GM18951 (cell line): ENCODE measurements around the gene KCNQ1OT1.

Experiments used
- POLR2A ChIP-seq: IDR thresholded peaks from 4 replicates; pipeline ENCODE4 v1.6.1; 2011; ENCODE audit warnings: mild to moderate bottlenecking; ENCODE audit not compliant: insufficient read length, insufficient read depth; ENCODE audit errors: extremely low read depth
- in situ Hi-C: fragments of 300-500 bp; cut with MboI; formaldehyde crosslinking; loops from one replicate; pipeline ENCODE4 v1.12.0; 2022; ENCODE audit warnings: low sequenced_read_pairs, mixed read lengths, inconsistent platforms; ENCODE audit not compliant: unreplicated experiment

KCNQ1OT1 gene

DNA sequence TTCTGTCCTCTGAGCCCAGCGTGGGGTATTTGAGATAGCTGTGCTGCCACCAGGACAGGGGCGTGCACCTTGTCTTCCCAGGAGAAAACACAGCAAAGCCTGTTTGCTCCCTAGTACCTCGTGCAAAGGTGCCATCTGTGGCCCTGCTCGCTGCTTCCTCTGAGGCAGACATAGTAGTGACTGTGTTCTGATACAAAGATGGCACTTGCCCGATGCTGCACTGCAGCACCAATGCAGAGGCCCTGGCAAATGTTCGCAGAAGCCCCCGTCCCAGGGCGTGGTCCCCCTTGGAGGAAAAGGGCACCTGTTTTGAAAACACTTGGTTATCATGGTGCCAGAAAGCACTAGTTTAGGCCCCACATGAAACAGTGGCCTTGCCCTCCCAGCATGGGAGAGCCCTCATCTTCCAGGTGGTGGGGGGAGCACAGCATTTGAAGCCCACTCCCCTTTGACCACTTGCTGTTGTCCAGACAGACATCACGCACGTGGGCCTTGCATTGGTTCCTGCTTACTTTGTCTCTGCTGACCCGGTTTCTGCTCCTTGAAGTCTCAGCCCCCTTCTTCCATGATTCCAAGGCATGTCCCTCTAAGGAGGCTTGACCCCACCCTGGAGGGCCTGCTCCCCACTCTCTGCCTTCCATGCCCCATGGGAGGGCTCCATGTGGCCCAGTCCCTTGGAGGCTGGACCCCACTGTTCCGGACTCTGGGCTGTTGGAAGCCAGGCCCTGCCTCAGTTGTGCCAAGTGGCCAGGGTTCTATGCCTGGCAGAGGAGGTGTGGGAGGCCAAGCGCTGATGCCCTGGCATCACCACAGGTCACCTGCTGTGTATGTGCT, 109.4 kb downstream of the KCNQ1OT1 start:
- in situ Hi-C loops, result no loop called here
- TF ChIP-seq POLR2A, result no peak

DNA sequence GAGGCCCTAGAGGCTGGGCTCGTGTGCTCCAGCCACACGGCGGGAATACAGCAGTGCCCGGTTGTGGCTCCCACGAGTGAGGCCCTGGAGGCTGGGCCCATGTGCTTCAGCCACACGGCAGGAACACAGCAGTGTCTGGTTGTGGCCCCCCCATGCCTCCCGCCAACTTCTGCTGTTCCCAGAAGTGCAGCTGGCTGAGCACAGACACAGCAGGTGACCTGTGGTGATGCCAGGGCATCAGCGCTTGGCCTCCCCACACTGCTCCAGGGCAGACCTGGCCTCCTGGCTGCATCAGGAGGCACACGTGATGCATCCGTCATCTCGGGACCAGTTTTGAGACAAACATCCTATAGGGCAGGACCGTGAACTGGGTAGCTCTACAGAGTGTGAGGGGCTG, 110.3 kb downstream of the KCNQ1OT1 start:
- no peak for TF ChIP-seq POLR2A
- in situ Hi-C loops, result no loop called here

DNA sequence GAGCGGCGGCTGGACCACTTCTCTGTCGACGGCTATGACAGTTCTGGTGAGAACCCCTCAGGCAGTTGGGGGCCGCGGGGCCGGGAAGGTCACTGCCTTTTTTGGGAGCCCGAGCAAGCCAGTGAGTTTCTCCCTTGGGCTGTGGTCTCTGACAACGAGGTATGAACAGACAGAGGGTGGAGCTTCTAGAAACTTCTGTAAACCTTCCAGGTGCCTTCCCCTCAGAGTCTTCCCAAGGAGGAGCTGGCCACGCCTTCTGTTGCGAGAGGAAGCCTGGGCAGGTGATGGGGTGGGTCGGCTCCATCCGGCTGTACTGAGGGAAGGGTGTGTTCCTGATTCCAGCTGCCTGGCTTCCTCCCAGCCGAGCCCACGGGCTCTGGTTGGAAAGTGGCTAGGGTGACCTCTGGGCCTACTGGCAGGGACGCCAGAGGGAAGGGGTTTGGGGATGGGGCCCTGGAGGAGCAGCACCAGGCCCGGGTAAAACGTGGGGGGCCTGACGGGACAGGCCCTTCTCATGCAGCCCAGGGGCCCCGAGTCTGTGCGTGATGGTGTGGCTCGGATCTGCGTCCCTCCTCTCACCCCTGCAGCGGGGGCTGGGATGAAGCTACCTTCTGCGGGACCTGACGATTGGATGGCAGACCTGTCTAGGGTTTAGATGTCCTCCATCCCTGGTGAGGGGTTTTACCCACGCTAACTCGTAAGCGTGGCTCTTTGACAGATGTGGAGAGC, 110.8 kb downstream of the KCNQ1OT1 start:
- TF ChIP-seq POLR2A, result no peak
- in situ Hi-C loops, result no loop called here

GRCh38 chr11:2587976-2588748, 111.6 kb downstream of the KCNQ1OT1 start:
- in situ Hi-C loops, result no loop called here
- no peak for TF ChIP-seq POLR2A

DNA sequence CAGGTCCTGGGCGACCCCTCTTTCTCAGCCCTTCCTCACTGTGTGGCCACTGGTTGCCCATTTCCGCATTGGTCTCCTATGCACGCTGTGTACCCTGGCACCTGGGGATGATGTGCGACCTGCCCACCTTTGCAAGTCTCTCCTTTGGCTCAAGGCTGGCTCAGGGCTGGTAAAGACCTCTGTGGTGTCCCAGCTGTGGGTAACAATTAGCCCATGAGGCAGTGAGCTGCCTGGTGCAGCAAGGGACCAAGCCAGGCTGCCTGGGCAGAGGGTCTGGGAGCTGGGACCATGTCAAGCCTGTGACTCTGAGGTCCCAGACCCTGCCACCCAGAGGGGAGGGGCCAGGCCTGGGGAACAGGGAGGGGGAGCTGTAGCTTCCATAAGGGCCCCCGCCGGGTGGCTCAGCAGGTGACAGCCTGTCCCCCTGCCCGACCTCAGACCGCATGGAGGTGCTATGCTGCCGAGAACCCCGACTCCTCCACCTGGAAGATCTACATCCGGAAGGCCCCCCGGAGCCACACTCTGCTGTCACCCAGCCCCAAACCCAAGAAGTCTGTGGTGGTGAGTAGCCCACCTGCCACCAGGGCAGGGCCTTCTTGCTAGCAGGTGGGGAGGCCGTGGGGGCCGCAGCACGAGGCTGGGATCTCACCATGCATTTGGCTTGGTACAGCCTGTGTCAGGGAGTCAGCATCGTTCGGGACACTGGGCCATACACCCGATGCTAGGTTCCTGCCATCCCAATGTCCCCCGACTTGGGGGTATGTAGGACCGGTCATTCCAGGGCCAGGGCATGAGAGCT, 112.5 kb downstream of the KCNQ1OT1 start:
- no peak for TF ChIP-seq POLR2A
- in situ Hi-C loops, result no loop called here

DNA sequence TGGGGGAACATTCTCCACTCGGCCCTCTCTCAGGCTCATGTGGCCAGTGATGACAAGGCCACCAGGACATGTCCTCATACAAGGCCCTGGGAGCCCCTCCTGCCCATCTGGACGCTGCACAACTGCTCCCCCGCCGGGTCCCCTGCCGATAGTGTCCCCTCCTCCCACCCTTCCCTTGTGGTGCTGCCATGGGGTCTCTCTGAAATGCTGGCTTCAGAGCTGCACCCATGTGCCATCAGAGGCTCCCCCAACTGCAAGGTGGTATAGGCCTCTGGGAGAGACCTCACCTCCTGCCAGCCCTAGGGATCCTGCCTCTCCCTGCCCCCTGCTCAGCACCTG, 113.0 kb downstream of the KCNQ1OT1 start:
- in situ Hi-C loops, result no loop called here
- no peak for TF ChIP-seq POLR2A

GRCh38 chr11:2586087-2586792, 113.6 kb downstream of the KCNQ1OT1 start:
- TF ChIP-seq POLR2A, result no peak
- in situ Hi-C loops, result no loop called here

GRCh38 chr11:2585566-2586086, 114.2 kb downstream of the KCNQ1OT1 start:
- TF ChIP-seq POLR2A, result no peak
- in situ Hi-C loops, result no loop called here

- no peak for TF ChIP-seq POLR2A
- in situ Hi-C loops, result no loop called here
Measured at GRCh38 chr11:2584812-2585565, 114.8 kb downstream of the KCNQ1OT1 start.

- in situ Hi-C loops, result no loop called here
- no peak for TF ChIP-seq POLR2A
Measured at GRCh38 chr11:2584434-2584811, 115.4 kb downstream of the KCNQ1OT1 start.

DNA sequence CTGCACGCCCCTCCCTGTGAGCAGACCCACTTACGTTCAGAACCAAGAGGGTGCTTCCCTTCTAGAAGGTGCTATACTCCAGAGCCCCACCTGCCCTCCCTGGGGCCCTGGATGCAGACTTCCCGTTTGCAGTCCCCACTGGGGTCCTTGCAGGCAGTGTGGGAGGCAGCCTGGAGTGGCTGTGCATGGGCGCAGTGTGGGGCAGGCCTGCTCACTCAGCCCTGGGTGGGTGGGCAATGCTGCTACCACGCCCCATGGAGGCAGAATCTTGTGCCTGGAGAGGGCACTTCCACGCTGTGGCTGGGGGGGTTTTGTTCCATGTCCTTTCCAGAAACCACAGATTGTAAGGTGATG, 116.2 kb downstream of the KCNQ1OT1 start:
- no peak for TF ChIP-seq POLR2A
- in situ Hi-C loops, result no loop called here
